Erythroblast (primary cell): ENCODE results near the gene MATN4.

Experiments
- GATA1 ChIP-seq: IDR thresholded peaks from 2 replicates; pipeline ENCODE4 v1.6.1; 2011; ENCODE audit warnings: low read depth, mild to moderate bottlenecking, control low read depth, low read length, moderate library complexity
- POLR2A ChIP-seq: IDR thresholded peaks from 2 replicates; pipeline ENCODE4 v1.6.1; 2011; ENCODE audit warnings: mild to moderate bottlenecking, low read length

- TF ChIP-seq POLR2A: no peak
- no peak for TF ChIP-seq GATA1
Observed at GRCh38 chr20:45345104-45345936, 37.2 kb upstream of the MATN4 start.
